ENCODE measurements around the gene PADI1. TPM values are rescaled to one million over a fixed set of nuclear protein-coding genes. Genes with fewer than 3 reads are reported as not detected.

PADI1 gene
- total RNA-seq, 1 experiment from 2014 or later: not detected

DNA sequence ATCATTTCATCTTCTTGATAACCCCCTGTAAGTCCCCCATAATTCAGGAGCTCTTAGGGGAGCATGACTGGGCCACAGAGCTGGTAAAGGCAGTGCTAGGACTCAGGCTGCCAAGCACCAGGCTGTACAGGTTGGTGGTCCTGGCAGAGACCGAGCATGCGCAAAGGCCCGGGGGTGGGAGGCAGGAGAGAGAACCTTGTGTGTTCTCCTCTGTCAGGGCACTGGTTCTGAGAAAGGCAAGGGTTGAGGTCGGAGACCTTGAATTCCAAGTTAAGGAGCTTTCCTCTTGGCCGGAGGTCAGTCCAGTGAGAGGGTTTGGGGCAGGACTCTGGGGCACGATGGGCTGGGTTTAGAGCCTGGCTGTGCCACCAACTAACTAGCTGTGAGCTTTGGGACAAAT, 67.1 kb downstream of the PADI1 start:
- DNase-seq: no peak
- Histone ChIP-seq H3K27me3 (replicated peaks; ENCODE audit: control insufficient read depth, insufficient read depth, low read length) (no peaks in the 10 kb centered on the region), H3K4me1 (no peaks in the 10 kb centered on the region), H3K4me3 (ENCODE audit: low read depth, low read length) (no peak overlapping the region), H3K9me3 (no peaks in the 10 kb centered on the region), H3K36me3 (ENCODE audit: control insufficient read depth, insufficient read depth, low read length) (no peaks in the 10 kb centered on the region)
- POLR2A ChIA-PET: no interaction called here
- TF ChIP-seq, protein P1, sequence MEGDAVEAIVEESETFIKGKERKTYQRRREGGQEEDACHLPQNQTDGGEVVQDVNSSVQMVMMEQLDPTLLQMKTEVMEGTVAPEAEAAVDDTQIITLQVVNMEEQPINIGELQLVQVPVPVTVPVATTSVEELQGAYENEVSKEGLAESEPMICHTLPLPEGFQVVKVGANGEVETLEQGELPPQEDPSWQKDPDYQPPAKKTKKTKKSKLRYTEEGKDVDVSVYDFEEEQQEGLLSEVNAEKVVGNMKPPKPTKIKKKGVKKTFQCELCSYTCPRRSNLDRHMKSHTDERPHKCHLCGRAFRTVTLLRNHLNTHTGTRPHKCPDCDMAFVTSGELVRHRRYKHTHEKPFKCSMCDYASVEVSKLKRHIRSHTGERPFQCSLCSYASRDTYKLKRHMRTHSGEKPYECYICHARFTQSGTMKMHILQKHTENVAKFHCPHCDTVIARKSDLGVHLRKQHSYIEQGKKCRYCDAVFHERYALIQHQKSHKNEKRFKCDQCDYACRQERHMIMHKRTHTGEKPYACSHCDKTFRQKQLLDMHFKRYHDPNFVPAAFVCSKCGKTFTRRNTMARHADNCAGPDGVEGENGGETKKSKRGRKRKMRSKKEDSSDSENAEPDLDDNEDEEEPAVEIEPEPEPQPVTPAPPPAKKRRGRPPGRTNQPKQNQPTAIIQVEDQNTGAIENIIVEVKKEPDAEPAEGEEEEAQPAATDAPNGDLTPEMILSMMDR (IDR thresholded peaks at IDR 0.05; ENCODE audit: insufficient read depth in 1 of 2, low read depth in 1 of 2, low read length in 1 of 2, severe bottlenecking in 1 of 2, unreplicated experiment in 1 of 2): no peak
- H3K4me1 Mint-ChIP-seq (ENCODE audit: low read depth, unreplicated experiment): no peaks in the 10 kb centered on the region
- H3K9me3 Mint-ChIP-seq (ENCODE audit: unreplicated experiment): no peaks in the 10 kb centered on the region
- no peaks in the 10 kb centered on the region for H3K27me3 Mint-ChIP-seq (ENCODE audit: insufficient read depth, unreplicated experiment)
- H3K27ac Mint-ChIP-seq (ENCODE audit: unreplicated experiment): no peak overlapping the region
- H3K4me3 Mint-ChIP-seq (ENCODE audit: unreplicated experiment): no peak overlapping the region
- CTCF ChIA-PET: no interaction called here
- no peaks in the 10 kb centered on the region for H3K36me3 Mint-ChIP-seq (ENCODE audit: insufficient read depth, unreplicated experiment)
- intact Hi-C loops (cut with micrococcal nuclease; ENCODE audit: unreplicated experiment): no loop called here
- BruUV-seq (replicated peaks): no TSS peak

DNA sequence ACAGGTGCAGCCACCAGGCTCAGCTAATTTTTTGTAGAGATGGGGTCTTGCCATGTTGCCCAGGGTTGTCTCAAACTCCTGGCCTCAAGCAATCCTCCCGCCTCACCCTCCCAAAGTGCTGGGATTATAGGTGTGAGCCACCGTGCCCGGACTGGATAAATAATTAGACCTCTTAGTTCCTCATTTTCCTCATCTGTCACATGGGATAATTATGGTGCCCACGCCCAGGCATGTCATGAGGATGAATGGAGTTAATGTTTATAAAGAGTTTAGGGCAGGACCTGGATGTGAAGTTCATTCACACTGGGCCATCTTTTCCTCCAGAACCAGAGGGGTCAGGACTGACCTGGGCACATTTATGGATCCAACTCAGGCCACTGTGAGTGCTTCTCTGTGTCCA, 67.7 kb downstream of the PADI1 start:
- H3K4me3 Mint-ChIP-seq (ENCODE audit: unreplicated experiment): no peak overlapping the region
- H3K27me3 Mint-ChIP-seq (ENCODE audit: insufficient read depth, unreplicated experiment): no peaks in the 10 kb centered on the region
- intact Hi-C loops (cut with micrococcal nuclease; ENCODE audit: unreplicated experiment): no loop called here
- TF ChIP-seq, protein P1 (IDR thresholded peaks at IDR 0.05; ENCODE audit: insufficient read depth in 1 of 2, low read depth in 1 of 2, low read length in 1 of 2, severe bottlenecking in 1 of 2, unreplicated experiment in 1 of 2): no peak
- Histone ChIP-seq H3K4me3 (ENCODE audit: low read depth, low read length) (no peak overlapping the region), H3K4me1 (no peaks in the 10 kb centered on the region), H3K9me3 (no peaks in the 10 kb centered on the region), H3K36me3 (ENCODE audit: control insufficient read depth, insufficient read depth, low read length) (no peaks in the 10 kb centered on the region), H3K27me3 (replicated peaks; ENCODE audit: control insufficient read depth, insufficient read depth, low read length) (no peaks in the 10 kb centered on the region)
- BruUV-seq (replicated peaks): no TSS peak
- no peak for DNase-seq
- no peaks in the 10 kb centered on the region for H3K4me1 Mint-ChIP-seq (ENCODE audit: low read depth, unreplicated experiment)
- no peak overlapping the region for H3K27ac Mint-ChIP-seq (ENCODE audit: unreplicated experiment)
- CTCF ChIA-PET: no interaction called here
- no peaks in the 10 kb centered on the region for H3K36me3 Mint-ChIP-seq (ENCODE audit: insufficient read depth, unreplicated experiment)
- no peaks in the 10 kb centered on the region for H3K9me3 Mint-ChIP-seq (ENCODE audit: unreplicated experiment)
- POLR2A ChIA-PET: no interaction called here

DNA sequence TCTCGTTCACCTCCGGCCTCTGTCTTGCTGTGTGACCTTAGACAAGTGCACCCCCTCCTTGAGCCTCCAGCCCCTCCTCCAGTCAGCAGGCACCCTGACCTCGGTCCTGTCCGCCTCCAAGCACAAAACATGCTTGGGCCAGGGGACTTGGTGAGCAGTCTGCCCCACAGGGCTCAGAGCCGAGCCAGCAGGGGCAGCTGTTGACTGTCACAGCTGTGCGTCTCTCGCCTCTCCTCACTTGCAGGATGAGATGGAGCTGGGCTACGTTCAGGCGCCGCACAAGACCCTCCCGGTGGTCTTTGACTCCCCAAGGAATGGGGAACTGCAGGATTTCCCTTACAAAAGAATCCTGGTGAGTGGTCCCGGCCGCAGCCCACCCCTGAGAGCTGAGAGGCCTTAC, 68.2 kb downstream of the PADI1 start:
- intact Hi-C loops (cut with micrococcal nuclease; ENCODE audit: unreplicated experiment): no loop called here
- DNase-seq: no peak
- POLR2A ChIA-PET: no interaction called here

More for the DNA sequence above, 68.2 kb downstream of the PADI1 start:
- no TSS peak for BruUV-seq (replicated peaks)
- H3K4me1 Mint-ChIP-seq (ENCODE audit: low read depth, unreplicated experiment): no peaks in the 10 kb centered on the region
- CTCF ChIA-PET: interaction anchor here (0.7 kb wide), 1 partner anchor 63 kb away, joined by 3 read pairs; no protein-coding TSS in a partner anchor
- Histone ChIP-seq H3K36me3 (ENCODE audit: control insufficient read depth, insufficient read depth, low read length) (no peaks in the 10 kb centered on the region), H3K9me3 (no peaks in the 10 kb centered on the region), H3K27me3 (replicated peaks; ENCODE audit: control insufficient read depth, insufficient read depth, low read length) (no peaks in the 10 kb centered on the region), H3K4me1 (no peaks in the 10 kb centered on the region), H3K4me3 (ENCODE audit: low read depth, low read length) (no peak overlapping the region)
- H3K36me3 Mint-ChIP-seq (ENCODE audit: insufficient read depth, unreplicated experiment): no peaks in the 10 kb centered on the region
- no peak overlapping the region for H3K27ac Mint-ChIP-seq (ENCODE audit: unreplicated experiment)
- no peaks in the 10 kb centered on the region for H3K27me3 Mint-ChIP-seq (ENCODE audit: insufficient read depth, unreplicated experiment)
- no peak overlapping the region for H3K4me3 Mint-ChIP-seq (ENCODE audit: unreplicated experiment)
- TF ChIP-seq, protein P1 (IDR thresholded peaks at IDR 0.05; ENCODE audit: insufficient read depth in 1 of 2, low read depth in 1 of 2, low read length in 1 of 2, severe bottlenecking in 1 of 2, unreplicated experiment in 1 of 2): no peak
- H3K9me3 Mint-ChIP-seq (ENCODE audit: unreplicated experiment): no peaks in the 10 kb centered on the region
